ENCODE data around the gene FRK.

- TF ChIP-seq CTCF (conservative IDR thresholded peaks at IDR 0.05; ENCODE audit: low read length): no peak
- no peak for TF ChIP-seq EZH2phosphoT487 (IDR thresholded peaks at IDR 0.05; ENCODE audit: borderline replicate concordance)
These were observed 41.3 kb downstream of the FRK start for GRCh38 chr6:116019428-116019827.

All from Loucy (cell line).